ENCODE results near the gene MET.

DNA sequence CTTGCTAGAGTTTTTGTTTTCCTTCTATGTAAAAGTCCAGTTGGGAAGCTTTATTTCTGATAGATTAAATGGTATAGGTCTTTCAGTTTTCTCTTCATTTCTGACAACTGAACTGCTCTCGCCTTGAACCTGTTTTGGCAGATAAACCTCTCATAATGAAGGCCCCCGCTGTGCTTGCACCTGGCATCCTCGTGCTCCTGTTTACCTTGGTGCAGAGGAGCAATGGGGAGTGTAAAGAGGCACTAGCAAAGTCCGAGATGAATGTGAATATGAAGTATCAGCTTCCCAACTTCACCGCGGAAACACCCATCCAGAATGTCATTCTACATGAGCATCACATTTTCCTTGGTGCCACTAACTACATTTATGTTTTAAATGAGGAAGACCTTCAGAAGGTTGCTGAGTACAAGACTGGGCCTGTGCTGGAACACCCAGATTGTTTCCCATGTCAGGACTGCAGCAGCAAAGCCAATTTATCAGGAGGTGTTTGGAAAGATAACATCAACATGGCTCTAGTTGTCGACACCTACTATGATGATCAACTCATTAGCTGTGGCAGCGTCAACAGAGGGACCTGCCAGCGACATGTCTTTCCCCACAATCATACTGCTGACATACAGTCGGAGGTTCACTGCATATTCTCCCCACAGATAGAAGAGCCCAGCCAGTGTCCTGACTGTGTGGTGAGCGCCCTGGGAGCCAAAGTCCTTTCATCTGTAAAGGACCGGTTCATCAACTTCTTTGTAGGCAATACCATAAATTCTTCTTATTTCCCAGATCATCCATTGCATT lies 27.1 kb downstream of the MET start:
- no peak for TF ChIP-seq EP300 (IDR thresholded peaks at IDR 0.05; ENCODE audit: borderline replicate concordance)
- TF ChIP-seq, protein P1, sequence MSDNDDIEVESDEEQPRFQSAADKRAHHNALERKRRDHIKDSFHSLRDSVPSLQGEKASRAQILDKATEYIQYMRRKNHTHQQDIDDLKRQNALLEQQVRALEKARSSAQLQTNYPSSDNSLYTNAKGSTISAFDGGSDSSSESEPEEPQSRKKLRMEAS (IDR thresholded peaks at IDR 0.05) = no peak
- TF ChIP-seq, protein P2, sequence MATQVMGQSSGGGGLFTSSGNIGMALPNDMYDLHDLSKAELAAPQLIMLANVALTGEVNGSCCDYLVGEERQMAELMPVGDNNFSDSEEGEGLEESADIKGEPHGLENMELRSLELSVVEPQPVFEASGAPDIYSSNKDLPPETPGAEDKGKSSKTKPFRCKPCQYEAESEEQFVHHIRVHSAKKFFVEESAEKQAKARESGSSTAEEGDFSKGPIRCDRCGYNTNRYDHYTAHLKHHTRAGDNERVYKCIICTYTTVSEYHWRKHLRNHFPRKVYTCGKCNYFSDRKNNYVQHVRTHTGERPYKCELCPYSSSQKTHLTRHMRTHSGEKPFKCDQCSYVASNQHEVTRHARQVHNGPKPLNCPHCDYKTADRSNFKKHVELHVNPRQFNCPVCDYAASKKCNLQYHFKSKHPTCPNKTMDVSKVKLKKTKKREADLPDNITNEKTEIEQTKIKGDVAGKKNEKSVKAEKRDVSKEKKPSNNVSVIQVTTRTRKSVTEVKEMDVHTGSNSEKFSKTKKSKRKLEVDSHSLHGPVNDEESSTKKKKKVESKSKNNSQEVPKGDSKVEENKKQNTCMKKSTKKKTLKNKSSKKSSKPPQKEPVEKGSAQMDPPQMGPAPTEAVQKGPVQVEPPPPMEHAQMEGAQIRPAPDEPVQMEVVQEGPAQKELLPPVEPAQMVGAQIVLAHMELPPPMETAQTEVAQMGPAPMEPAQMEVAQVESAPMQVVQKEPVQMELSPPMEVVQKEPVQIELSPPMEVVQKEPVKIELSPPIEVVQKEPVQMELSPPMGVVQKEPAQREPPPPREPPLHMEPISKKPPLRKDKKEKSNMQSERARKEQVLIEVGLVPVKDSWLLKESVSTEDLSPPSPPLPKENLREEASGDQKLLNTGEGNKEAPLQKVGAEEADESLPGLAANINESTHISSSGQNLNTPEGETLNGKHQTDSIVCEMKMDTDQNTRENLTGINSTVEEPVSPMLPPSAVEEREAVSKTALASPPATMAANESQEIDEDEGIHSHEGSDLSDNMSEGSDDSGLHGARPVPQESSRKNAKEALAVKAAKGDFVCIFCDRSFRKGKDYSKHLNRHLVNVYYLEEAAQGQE (IDR thresholded peaks at IDR 0.05; ENCODE audit: low read depth) = no peak
- no peak for TF ChIP-seq CEBPB (IDR thresholded peaks at IDR 0.05)
- no peak for TF ChIP-seq EGR1 (IDR thresholded peaks at IDR 0.05)
- TF ChIP-seq CREB1 (IDR thresholded peaks at IDR 0.05; ENCODE audit: low read depth) = no peak
- no peak for TF ChIP-seq ZBTB7A (IDR thresholded peaks at IDR 0.05; ENCODE audit: low read depth)
- no peak for TF ChIP-seq TAF1 (IDR thresholded peaks at IDR 0.05; ENCODE audit: low read depth)
- no peak for TF ChIP-seq TCF12 (IDR thresholded peaks at IDR 0.05; ENCODE audit: low read depth)
- no peak for TF ChIP-seq YY1 (IDR thresholded peaks at IDR 0.05; ENCODE audit: low read depth)
- TF ChIP-seq FOXM1 (IDR thresholded peaks at IDR 0.05; ENCODE audit: borderline replicate concordance, low read depth) = no peak
